Neural progenitor cell (in vitro differentiated cells): ENCODE measurements around the gene KDSR.

Source experiments
- CTCF ChIP-seq: fragments of 200-600 bp; sonication (generic); IDR thresholded peaks from 2 replicates; pipeline ENCODE4 v1.5.1; 2017; ENCODE audit warnings: antibody characterized with exemption, mild to moderate bottlenecking
- EZH2 ChIP-seq: fragments of 200-600 bp; sonication (generic); IDR thresholded peaks from 2 replicates; pipeline ENCODE4 v1.6.1; 2017; ENCODE audit warnings: antibody characterized with exemption, mild to moderate bottlenecking, moderate library complexity
- EZH2phosphoT487 ChIP-seq: fragments of 200-600 bp; sonication (generic); IDR thresholded peaks from 2 replicates; pipeline ENCODE4 v1.6.1; 2017; ENCODE audit warnings: antibody characterized with exemption

GRCh38 chr18:63292831-63293683, 73.9 kb downstream of the KDSR start:
- no peak for TF ChIP-seq CTCF
- no peak for TF ChIP-seq EZH2phosphoT487
- no peak for TF ChIP-seq EZH2
